HepG2 (cell line): ENCODE data around the gene MED15.
"Not testable (repeated sequence)": the region's sequence is repeated elsewhere in the genome, so short reads cannot be mapped to it uniquely, and the experiment has no call there.

ENCODE experiments used
- EZH2 ChIP-seq: conservative IDR thresholded peaks from 2 replicates; pipeline ENCODE4 v1.6.1; 2012; ENCODE audit warnings: mild to moderate bottlenecking, low read depth, low read length, moderate library complexity
- NFE2L1 ChIP-seq: sonication (generic); formaldehyde crosslinking; IDR thresholded peaks from 2 replicates; pipeline ENCODE4 v1.4.0; 2020; ENCODE audit warnings: missing genetic modification reagents, mild to moderate bottlenecking, borderline replicate concordance
- PAF1 ChIP-seq: IDR thresholded peaks from 2 replicates; pipeline ENCODE4 v1.6.1; 2016; ENCODE audit warnings: missing genetic modification reagents, missing compliant biosample characterization
- RAD51 ChIP-seq: fragments of 450-650 bp; IDR thresholded peaks from 2 replicates; pipeline ENCODE4 v1.6.1; 2016; ENCODE audit warnings: borderline replicate concordance
- ZNF17 ChIP-seq: sonication (generic); formaldehyde crosslinking; IDR thresholded peaks from 2 replicates; pipeline ENCODE4 v1.5.0; 2020; ENCODE audit warnings: mild to moderate bottlenecking, missing genetic modification reagents
- ZNF224 ChIP-seq: sonication (generic); formaldehyde crosslinking; IDR thresholded peaks from 2 replicates; pipeline ENCODE4 v1.5.0; 2020; ENCODE audit warnings: mild to moderate bottlenecking, missing genetic modification reagents
- ZNF274 ChIP-seq: sonication (generic); formaldehyde crosslinking; IDR thresholded peaks from 2 replicates; pipeline ENCODE4 v1.5.1; 2020; ENCODE audit warnings: mild to moderate bottlenecking, missing genetic modification reagents
- ZNF510 ChIP-seq: sonication (generic); formaldehyde crosslinking; IDR thresholded peaks from 2 replicates; pipeline ENCODE4 v1.4.0; 2020; ENCODE audit warnings: low read depth, mild to moderate bottlenecking, missing genetic modification reagents
- ZNF746 ChIP-seq: sonication (generic); formaldehyde crosslinking; IDR thresholded peaks from 2 replicates; pipeline ENCODE4 v1.8.0; 2022; ENCODE audit warnings: mild to moderate bottlenecking, missing genetic modification reagents

DNA sequence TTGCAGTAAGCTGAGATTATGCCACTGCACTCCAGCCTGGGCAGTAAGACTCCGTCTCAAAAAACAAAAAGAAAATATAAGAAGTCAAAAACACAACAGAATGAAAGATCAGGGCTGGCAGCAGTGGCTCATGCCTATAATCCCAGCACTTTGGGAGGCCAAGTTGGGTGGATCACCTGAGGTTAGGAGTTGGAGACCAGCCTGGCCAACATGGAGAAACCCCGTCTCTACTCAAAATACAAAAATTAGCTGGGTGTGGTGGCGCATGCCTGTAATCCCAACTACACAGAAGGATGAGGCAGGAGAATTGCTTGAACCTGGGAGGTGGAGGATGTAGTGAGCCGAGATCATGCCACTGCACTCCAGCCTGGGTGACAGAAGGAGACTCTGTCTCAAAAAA lies 87.1 kb downstream of the MED15 start:
- TF ChIP-seq EZH2; PAF1 (CRISPR knock-in tag); ZNF510; ZNF17 (CRISPR knock-in tag); ZNF274 (CRISPR knock-in tag); RAD51; ZNF224; ZNF746 (CRISPR knock-in tag); NFE2L1 (CRISPR knock-in tag): not testable (repeated sequence)
